HCT116 (cell line): ENCODE data around the gene TMCC3. TPM values are rescaled to one million over a fixed set of nuclear protein-coding genes. Genes with fewer than 3 reads are reported as not detected.
"Not testable (repeated sequence)": the region's sequence is repeated elsewhere in the genome, so short reads cannot be mapped to it uniquely, and the experiment has no call there.

Experiments
- ATAC-seq: fragments of 200-7000 bp; cut with Tn5 transposase; 2 replicates; pipeline ENCODE4 v1.9.1; 2020; ENCODE audit warnings: mild to moderate bottlenecking, moderate library complexity
- BruUV-seq: library from RNA; stranded (reverse); fragments of 400-500 nt; replicated peaks from 2 replicates; lab custom pipeline; 2021; lab: Mats Ljungman, UMichigan
- CTCF ChIA-PET: fragments of 300-600 bp; sonication (Branson Sonifier 250); formaldehyde crosslinking; loops from one replicate; lab custom pipeline; 2021; ENCODE audit warnings: antibody characterized with exemption; lab: Charles Lee
- POLR2A ChIA-PET: fragments of 300-600, 350-600 bp; sonication (Branson Sonifier 250); formaldehyde crosslinking; loops from one replicate; lab custom pipeline; 2021; ENCODE audit warnings: antibody characterized with exemption; lab: Charles Lee
- RAD21 ChIA-PET, 2 experiments: fragments of 300-600 bp; sonication (Branson Sonifier 250); formaldehyde crosslinking; loops; one replicate each; lab custom pipeline; 2023; ENCODE audit warnings: low total read pairs in 2 of 2; ENCODE audit not compliant: uncharacterized antibody in 2 of 2, unreplicated experiment in 2 of 2, low non-redundant PET in 1 of 2; lab: Charles Lee
- DNase-seq: peaks from one replicate; pipeline ENCODE4 v3.0.0-alpha.2; 2010; ENCODE audit warnings: low read depth, low spot score
- H2AFZ ChIP-seq: fragments of 200-600 bp; shearing (Covaris generic), sonication (generic); 2 replicates; pipeline ENCODE4 v1.6.1; 2017; ENCODE audit warnings: low read depth, mixed run types, mixed read lengths, antibody characterized with exemption, low read length; ENCODE audit not compliant: poor library complexity, severe bottlenecking
- H3K27ac ChIP-seq: 2 replicates; pipeline ENCODE4 v1.5.1; 2012; ENCODE audit warnings: low read depth, low read length
- H3K27me3 ChIP-seq: fragments of 200-600 bp; sonication (generic); 2 replicates; pipeline ENCODE4 v1.6.1; 2016; ENCODE audit warnings: mixed run types, low read length, mixed read lengths; ENCODE audit not compliant: insufficient read depth
- H3K36me3 ChIP-seq, 2 experiments: fragments of 200-500 bp in 1 of 2; fragments of 200-600 bp in 1 of 2; sonication (Bioruptor generic) in 1 of 2; sonication (generic) in 1 of 2; 2 replicates each; pipeline versions ENCODE4 v1.5.1 to v1.6.1; 2014 to 2016; ENCODE audit warnings: low read length in 2 of 2, inconsistent platforms in 1 of 2, mixed read lengths in 1 of 2, mixed run types in 1 of 2; ENCODE audit not compliant: insufficient read depth in 2 of 2, control insufficient read depth in 1 of 2
- H3K4me1 ChIP-seq, 2 experiments: fragments of 200-600 bp in 1 of 2; sonication (generic) in 1 of 2; 2 replicates each; pipeline versions ENCODE4 v1.5.1 to v1.6.1; 2012 to 2017; ENCODE audit warnings: low read length in 2 of 2, inconsistent platforms in 1 of 2, mild to moderate bottlenecking in 1 of 2, mixed read lengths in 1 of 2, mixed run types in 1 of 2, moderate library complexity in 1 of 2; ENCODE audit not compliant: insufficient read depth in 2 of 2, control insufficient read depth in 1 of 2
- H3K4me2 ChIP-seq: fragments of 200-600 bp; sonication (generic); 2 replicates; pipeline ENCODE4 v1.6.1; 2017; ENCODE audit warnings: mixed run types, low read length, mixed read lengths
- H3K4me3 ChIP-seq, 2 experiments: fragments of 200-600 bp in 1 of 2; sonication (generic) in 1 of 2; replicated peaks in 1 of 2; 2 replicates each; pipeline ENCODE4 v1.5.1; 2011 to 2016; ENCODE audit warnings: low read length in 2 of 2, control low read depth in 1 of 2, low read depth in 1 of 2, mild to moderate bottlenecking in 1 of 2, mixed read lengths in 1 of 2, mixed run types in 1 of 2
- H3K79me2 ChIP-seq: fragments of 200-600 bp; sonication (generic); 2 replicates; pipeline ENCODE4 v1.6.1; 2017; ENCODE audit warnings: mild to moderate bottlenecking, mixed run types, low read length, moderate library complexity, mixed read lengths; ENCODE audit not compliant: insufficient read depth
- H3K9ac ChIP-seq: fragments of 200-600 bp; sonication (generic); 2 replicates; pipeline ENCODE4 v1.6.1; 2016; ENCODE audit warnings: low read length, mixed read lengths
- H3K9me2 ChIP-seq: fragments of 200-600 bp; sonication (generic), shearing (Covaris generic); 2 replicates; pipeline ENCODE4 v1.6.1; 2017; ENCODE audit warnings: mixed run types, mild to moderate bottlenecking, moderate library complexity; ENCODE audit not compliant: insufficient read depth
- H3K9me3 ChIP-seq, 2 experiments: fragments of 200-500 bp in 1 of 2; fragments of 200-600 bp in 1 of 2; sonication (Bioruptor generic) in 1 of 2; sonication (generic) in 1 of 2; 2 replicates each; pipeline ENCODE4 v1.6.1; 2014 to 2017; ENCODE audit warnings: low read length in 2 of 2, mixed read lengths in 2 of 2, inconsistent platforms in 1 of 2, low read depth in 1 of 2, mild to moderate bottlenecking in 1 of 2, mixed run types in 1 of 2, moderate library complexity in 1 of 2; ENCODE audit not compliant: control insufficient read depth in 1 of 2, insufficient read depth in 1 of 2
- H4K20me1 ChIP-seq: fragments of 200-600 bp; sonication (generic), shearing (Covaris generic); 2 replicates; pipeline ENCODE4 v1.6.1; 2017; ENCODE audit warnings: mixed run types, mild to moderate bottlenecking, moderate library complexity; ENCODE audit not compliant: insufficient read depth
- ATF3 ChIP-seq: IDR thresholded peaks from 2 replicates; pipeline ENCODE4 v1.6.1; 2012
- CEBPB ChIP-seq: IDR thresholded peaks from 2 replicates; pipeline ENCODE4 v1.6.1; 2012; ENCODE audit warnings: low read depth
- CTCF ChIP-seq, 3 experiments: fragments of 200-600 bp in 1 of 3; sonication (generic) in 1 of 3; IDR thresholded peaks in 2 of 3; conservative IDR thresholded peaks in 1 of 3; 2 replicates each; pipeline ENCODE4 v1.5.1; 2012 to 2017; ENCODE audit warnings: low read depth in 2 of 3, low read length in 2 of 3, antibody characterized with exemption in 1 of 3, borderline replicate concordance in 1 of 3, control low read depth in 1 of 3, mild to moderate bottlenecking in 1 of 3, mixed read lengths in 1 of 3, mixed run types in 1 of 3, moderate library complexity in 1 of 3; ENCODE audit not compliant: insufficient read depth in 1 of 3
- EGR1 ChIP-seq: IDR thresholded peaks from 2 replicates; pipeline ENCODE4 v1.6.1; 2012; ENCODE audit warnings: low read depth
- EZH2phosphoT487 ChIP-seq: fragments of 200-600 bp; IDR thresholded peaks from 2 replicates; pipeline ENCODE4 v1.6.1; 2018; ENCODE audit warnings: antibody characterized with exemption, borderline replicate concordance
- RAD21 ChIP-seq: IDR thresholded peaks from 2 replicates; pipeline ENCODE4 v1.6.1; 2012; ENCODE audit warnings: low read depth, mild to moderate bottlenecking
- SIN3A ChIP-seq: IDR thresholded peaks from 2 replicates; pipeline ENCODE4 v1.6.1; 2012; ENCODE audit warnings: low read depth
- SP1 ChIP-seq: IDR thresholded peaks from 2 replicates; pipeline ENCODE4 v1.6.1; 2012; ENCODE audit warnings: low read depth
- YY1 ChIP-seq: IDR thresholded peaks from 2 replicates; pipeline ENCODE4 v1.6.1; 2011; ENCODE audit warnings: low read length, low read depth, moderate library complexity, mild to moderate bottlenecking; ENCODE audit not compliant: insufficient replicate concordance; ENCODE audit errors: extremely low read depth
- ZBTB33 ChIP-seq: IDR thresholded peaks from 2 replicates; pipeline ENCODE4 v1.6.1; 2011; ENCODE audit warnings: mild to moderate bottlenecking, low read length, moderate library complexity; ENCODE audit not compliant: insufficient replicate concordance; ENCODE audit errors: extremely low read depth
- intact Hi-C: fragments of 100-400 bp; cut with micrococcal nuclease; formaldehyde crosslinking; loops from 2 replicates; pipeline ENCODE4 v1.10.0; 2022
- total RNA-seq: library from RNA; stranded (reverse); gene quantifications from one replicate; pipeline ENCODE4 v1.2.1, GENCODE V29; 2021; ENCODE audit not compliant: unreplicated experiment

The TMCC3 gene
- total RNA-seq, 1 experiment from 2014 or later, result 4.5 TPM

- H4K20me1 ChIP-seq, result no peaks in the 10 kb centered on the region
- no peak for DNase-seq
- no peak overlapping the region for H2AFZ ChIP-seq
- intact Hi-C loops, result loop anchor here (10.0 kb wide), 1 partner anchor 155 kb away; no protein-coding TSS in a partner anchor
- H3K9ac ChIP-seq, result no peak overlapping the region
- ChIA-PET POLR2A (no interaction called here), RAD21 (no interaction called here)
- H3K9me3 ChIP-seq, result no peaks in the 10 kb centered on the region
- no peak overlapping the region for H3K4me3 ChIP-seq
- no peak overlapping the region for H3K27ac ChIP-seq
- peaks cover 6 to 10% of the 10 kb centered on the region in 2 experiments for H3K4me1 ChIP-seq
- no TSS peak for BruUV-seq
- no peaks in the 10 kb centered on the region for H3K9me2 ChIP-seq
- no peak for ATAC-seq
- H3K4me2 ChIP-seq, result no peak overlapping the region
- TF ChIP-seq EGR1 (no peak), ATF3 (no peak), CTCF (IDR thresholded peaks at IDR 0.05 in 2 of 3, conservative IDR thresholded peaks at IDR 0.05 in 1 of 3; ENCODE audit: borderline replicate concordance in 1 of 3, insufficient read depth in 1 of 3, low read depth in 2 of 3, low read length in 2 of 3) (no peak), SP1 (no peak), YY1 (no peak), SIN3A (no peak), EZH2phosphoT487 (no peak), RAD21 (no peak), ZBTB33 (no peak), CEBPB (no peak)
- TF ChIP-seq, all 23 proteins: peak for 0
- Histone ChIP-seq H3K27me3 (no peaks in the 10 kb centered on the region), H3K79me2 (no peaks in the 10 kb centered on the region), H3K36me3 (no peaks in the 10 kb centered on the region)
- CTCF ChIA-PET, result no interaction called here
Measured at GRCh38 chr12:94609917-94610443, 40.4 kb downstream of the TMCC3 start.

- H3K27me3 ChIP-seq, CTCF ChIA-PET: not testable (repeated sequence)
- intact Hi-C loops, result loop anchor here (10.0 kb wide), 1 partner anchor 158 kb away; no protein-coding TSS in a partner anchor
Measured at GRCh38 chr12:94606810-94607209, 43.5 kb downstream of the TMCC3 start.

More at GRCh38 chr12:94606810-94607209, 43.5 kb downstream of the TMCC3 start:
- BruUV-seq, H3K27ac ChIP-seq, H3K9ac ChIP-seq, DNase-seq, RAD21 ChIA-PET, H3K4me3 ChIP-seq, H3K36me3 ChIP-seq, H4K20me1 ChIP-seq, H3K79me2 ChIP-seq, H3K9me2 ChIP-seq, H2AFZ ChIP-seq, POLR2A ChIA-PET, H3K4me2 ChIP-seq, H3K4me1 ChIP-seq, H3K9me3 ChIP-seq, ATAC-seq: not testable (repeated sequence)
